Activated CD8-positive, alpha-beta T cell treated with anti-CD3 and anti-CD28 coated beads for 36 hours (primary cell): ENCODE results near the gene CLEC16A. TPM values are rescaled to one million over a fixed set of nuclear protein-coding genes. Genes with fewer than 3 reads are reported as not detected.

Experiments used
- ATAC-seq: fragments of 200-7000 bp; cut with Tn5 transposase; one replicate; pipeline ENCODE4 v1.10.0; 2021; ENCODE audit warnings: mild to moderate bottlenecking, moderate library complexity
- CTCF ChIA-PET: fragments of 350-600 bp; sonication (Branson Sonifier 250); formaldehyde crosslinking; loops from one replicate; lab custom pipeline; 2021; ENCODE audit warnings: antibody characterized with exemption; lab: Charles Lee
- POLR2A ChIA-PET: fragments of 350-600 bp; sonication (Branson Sonifier 250); formaldehyde crosslinking; loops from one replicate; lab custom pipeline; 2021; ENCODE audit warnings: antibody characterized with exemption; lab: Charles Lee
- DNase-seq: peaks from one replicate; pipeline ENCODE4 v3.0.0-alpha.2; 2020
- H3K27ac Mint-ChIP-seq: one replicate; pipeline ENCODE4 v1.8.0; 2021; ENCODE audit warnings: mild to moderate bottlenecking, mixed read lengths
- H3K27me3 Mint-ChIP-seq: one replicate; pipeline ENCODE4 v1.8.0; 2021; ENCODE audit warnings: mixed read lengths
- H3K36me3 Mint-ChIP-seq: one replicate; pipeline ENCODE4 v1.8.0; 2021; ENCODE audit warnings: low read depth, mixed read lengths
- H3K4me1 Mint-ChIP-seq: one replicate; pipeline ENCODE4 v1.8.0; 2021; ENCODE audit warnings: low read depth, mixed read lengths
- H3K4me3 Mint-ChIP-seq: one replicate; pipeline ENCODE4 v1.8.0; 2021; ENCODE audit warnings: mild to moderate bottlenecking, moderate library complexity, mixed read lengths
- H3K9me3 Mint-ChIP-seq: one replicate; pipeline ENCODE4 v1.8.0; 2021; ENCODE audit warnings: mixed read lengths
- intact Hi-C: fragments of 100-400 bp; cut with micrococcal nuclease; formaldehyde crosslinking; loops from one replicate; pipeline ENCODE4 v1.10.0; 2022
- total RNA-seq, 2 experiments: library from RNA; stranded (reverse); gene quantifications; one replicate each; pipeline ENCODE4 v1.2.3, GENCODE V29; 2021
- TF ChIP-seq, protein P1 (sequence below): fragments of 200-600 bp; IDR thresholded peaks from one replicate; pipeline ENCODE4 v1.8.0; 2022; ENCODE audit warnings: antibody characterized with exemption, mild to moderate bottlenecking

CLEC16A gene
- total RNA-seq, 2 experiments from 2014 or later, result 20.4 to 21.7 TPM

DNA sequence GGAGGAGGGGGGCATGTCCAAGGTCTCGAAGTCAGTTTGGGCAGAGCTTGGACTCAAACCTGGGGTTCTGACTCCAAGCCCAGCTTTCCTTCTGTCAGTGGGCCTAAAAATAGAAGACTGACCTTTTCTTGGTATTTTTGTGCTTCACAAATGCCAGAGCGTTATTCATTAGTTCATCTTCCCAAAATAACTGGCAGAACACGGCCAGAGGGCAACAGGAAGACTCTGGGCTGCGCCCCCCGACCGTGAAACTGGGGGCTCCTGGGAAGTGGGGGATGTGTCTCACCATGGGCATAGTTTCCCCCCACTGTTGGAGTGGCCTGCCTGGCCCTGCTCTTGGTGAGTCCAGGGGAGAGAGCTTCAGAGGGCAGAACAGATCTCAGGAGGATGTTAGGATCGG, 217.6 kb downstream of the CLEC16A start:
- ChIA-PET CTCF (interaction anchor here (0.6 to 2.7 kb wide), 11 partner anchors 10 to 265 kb away, joined by 3 to 9 read pairs (median 5); no protein-coding TSS in a partner anchor), POLR2A (interaction anchor here (0.6 to 3.8 kb wide), 7 partner anchors 18 to 94 kb away, joined by 4 to 18 read pairs (median 6); partner anchors contain the start of gene SOCS1)
- intact Hi-C loops, result loop anchor here (2.0 kb wide), 1 partner anchor 63 kb away; no protein-coding TSS in a partner anchor
- H3K4me1 Mint-ChIP-seq, result peaks cover 55% of the 10 kb centered on the region
- no peak overlapping the region for H3K4me3 Mint-ChIP-seq
- peaks cover 10% of the 10 kb centered on the region for H3K36me3 Mint-ChIP-seq
- TF ChIP-seq, protein P1, sequence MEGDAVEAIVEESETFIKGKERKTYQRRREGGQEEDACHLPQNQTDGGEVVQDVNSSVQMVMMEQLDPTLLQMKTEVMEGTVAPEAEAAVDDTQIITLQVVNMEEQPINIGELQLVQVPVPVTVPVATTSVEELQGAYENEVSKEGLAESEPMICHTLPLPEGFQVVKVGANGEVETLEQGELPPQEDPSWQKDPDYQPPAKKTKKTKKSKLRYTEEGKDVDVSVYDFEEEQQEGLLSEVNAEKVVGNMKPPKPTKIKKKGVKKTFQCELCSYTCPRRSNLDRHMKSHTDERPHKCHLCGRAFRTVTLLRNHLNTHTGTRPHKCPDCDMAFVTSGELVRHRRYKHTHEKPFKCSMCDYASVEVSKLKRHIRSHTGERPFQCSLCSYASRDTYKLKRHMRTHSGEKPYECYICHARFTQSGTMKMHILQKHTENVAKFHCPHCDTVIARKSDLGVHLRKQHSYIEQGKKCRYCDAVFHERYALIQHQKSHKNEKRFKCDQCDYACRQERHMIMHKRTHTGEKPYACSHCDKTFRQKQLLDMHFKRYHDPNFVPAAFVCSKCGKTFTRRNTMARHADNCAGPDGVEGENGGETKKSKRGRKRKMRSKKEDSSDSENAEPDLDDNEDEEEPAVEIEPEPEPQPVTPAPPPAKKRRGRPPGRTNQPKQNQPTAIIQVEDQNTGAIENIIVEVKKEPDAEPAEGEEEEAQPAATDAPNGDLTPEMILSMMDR, result no peak
- H3K9me3 Mint-ChIP-seq, result peaks cover 9% of the 10 kb centered on the region
- H3K27me3 Mint-ChIP-seq, result no peaks in the 10 kb centered on the region
- DNase-seq (no peak), ATAC-seq (no peak)
- peak overlapping the region; percentile 86 for H3K27ac Mint-ChIP-seq

DNA sequence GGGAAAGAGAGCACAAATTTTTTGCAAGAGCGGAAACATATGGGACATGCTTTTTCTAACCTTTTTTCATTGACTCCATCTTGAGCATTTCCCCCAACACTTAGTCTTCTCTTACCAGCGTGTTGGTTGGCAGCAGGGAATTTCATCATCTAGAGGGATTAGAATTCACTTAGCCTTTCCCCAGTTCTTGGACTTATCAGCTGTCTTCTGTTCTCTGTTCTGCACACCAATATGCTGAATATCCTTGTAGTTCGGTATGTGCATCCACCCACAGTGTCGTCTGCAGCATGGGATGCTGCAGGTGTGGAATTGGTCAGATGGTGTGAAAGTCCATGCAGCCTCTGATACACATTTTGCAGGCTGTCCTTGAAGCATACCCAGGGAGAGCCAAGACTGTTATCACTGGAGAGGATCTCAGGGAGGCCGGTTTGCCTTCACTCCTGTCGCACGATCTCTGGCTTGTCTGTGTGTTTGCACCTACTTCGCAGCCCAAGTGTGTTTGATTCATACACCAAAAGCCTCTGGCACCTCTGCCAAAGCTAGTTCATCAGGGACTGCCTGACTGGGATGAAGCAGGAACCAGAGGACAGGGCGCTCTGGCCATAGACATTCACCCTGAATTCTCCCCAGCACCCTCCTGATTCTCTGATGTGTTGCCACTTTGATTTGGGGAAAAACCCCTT, 218.4 kb downstream of the CLEC16A start:
- H3K27ac Mint-ChIP-seq, result peak overlapping the region; percentile 86
- TF ChIP-seq, protein P1, result no peak
- CTCF ChIA-PET, result interaction anchor here (1.6 to 2.7 kb wide), 4 partner anchors 24 to 199 kb away, joined by 4 to 9 read pairs (median 8); no protein-coding TSS in a partner anchor
- intact Hi-C loops, result no loop called here
- ATAC-seq, result no peak
- H3K9me3 Mint-ChIP-seq, result peaks cover 9% of the 10 kb centered on the region
- peaks cover 48% of the 10 kb centered on the region for H3K4me1 Mint-ChIP-seq
- POLR2A ChIA-PET, result interaction anchor here (0.9 to 3.8 kb wide), 4 partner anchors 58 to 93 kb away, joined by 3 to 18 read pairs (median 4); no protein-coding TSS in a partner anchor
- H3K27me3 Mint-ChIP-seq, result no peaks in the 10 kb centered on the region
- H3K4me3 Mint-ChIP-seq, result no peak overlapping the region
- no peak for DNase-seq
- peaks cover 14% of the 10 kb centered on the region for H3K36me3 Mint-ChIP-seq

DNA sequence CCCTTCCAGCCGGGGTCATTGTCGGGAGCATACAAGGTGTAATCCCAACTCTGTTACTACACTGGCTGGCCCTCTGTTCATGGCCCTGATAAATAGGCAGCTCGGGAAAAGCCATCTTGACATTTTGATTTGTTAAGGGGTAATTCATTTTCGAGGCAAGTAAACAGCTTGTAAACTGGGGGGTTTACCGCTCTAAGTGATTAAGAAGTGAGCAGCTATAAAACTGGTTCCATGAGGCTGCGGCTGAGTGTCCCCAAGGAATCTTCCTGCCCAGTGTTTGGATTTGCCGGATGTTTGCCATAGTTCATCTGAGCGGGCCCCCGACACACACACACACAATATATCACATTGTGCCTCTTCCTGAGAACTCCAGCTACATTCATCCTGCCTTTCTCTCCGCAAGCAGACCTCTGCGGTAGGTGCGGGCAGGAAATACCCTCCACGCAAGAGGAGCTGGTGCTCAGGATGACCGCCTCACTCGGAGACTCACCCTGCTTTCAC, 219.4 kb downstream of the CLEC16A start:
- POLR2A ChIA-PET, result interaction anchor here (1.1 to 1.3 kb wide), 3 partner anchors 14 to 59 kb away, joined by 3 to 4 read pairs (median 4); no protein-coding TSS in a partner anchor
- CTCF ChIA-PET, result interaction anchor here (1.6 kb wide), 1 partner anchor 25 kb away, joined by 4 read pairs; no protein-coding TSS in a partner anchor
- H3K36me3 Mint-ChIP-seq, result peaks cover 15% of the 10 kb centered on the region
- DNase-seq (no peak), ATAC-seq (no peak)
- H3K9me3 Mint-ChIP-seq, result peaks cover 9% of the 10 kb centered on the region
- TF ChIP-seq, protein P1, result no peak
- H3K27ac Mint-ChIP-seq, result no peak overlapping the region
- no peaks in the 10 kb centered on the region for H3K27me3 Mint-ChIP-seq
- peaks cover 44% of the 10 kb centered on the region for H3K4me1 Mint-ChIP-seq
- H3K4me3 Mint-ChIP-seq, result no peak overlapping the region
- intact Hi-C loops, result no loop called here

DNA sequence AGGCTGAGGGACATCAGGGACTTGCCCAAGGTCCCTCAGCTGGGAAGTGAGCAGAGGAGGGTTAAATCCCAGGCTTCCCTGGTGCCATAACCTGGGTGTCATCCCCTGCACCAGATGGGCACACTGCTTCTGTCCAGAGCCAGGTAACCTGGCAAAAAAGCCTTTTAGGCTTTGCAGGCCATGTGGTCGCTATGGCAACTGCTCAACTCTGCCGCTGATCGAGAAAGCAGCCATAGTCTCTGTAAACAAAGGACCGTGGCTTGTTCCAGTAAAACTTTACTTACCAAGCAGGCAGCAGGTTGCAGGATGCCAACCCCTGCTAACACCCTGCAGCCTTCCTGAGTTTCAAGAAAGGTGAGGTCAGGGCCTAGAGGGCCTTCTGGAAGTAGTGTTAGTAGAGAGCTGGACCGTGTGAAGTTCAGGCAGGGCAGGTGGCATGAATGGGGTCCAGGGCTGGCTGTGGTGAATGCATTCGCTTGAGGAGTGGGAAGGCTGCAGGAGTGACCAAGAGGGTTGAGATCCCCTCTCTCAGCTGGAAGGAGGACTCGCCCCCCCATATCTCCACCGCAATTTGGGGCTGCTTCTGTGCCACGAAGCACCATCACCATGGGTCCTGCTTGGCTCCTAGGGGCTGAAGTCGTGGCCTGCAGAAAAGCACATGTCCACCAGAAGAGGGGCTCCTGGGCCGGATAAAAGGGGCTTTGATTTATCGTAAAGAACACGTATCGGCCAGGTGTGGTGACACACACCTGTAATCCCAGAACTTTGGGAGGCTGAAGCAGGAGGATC, 220.3 kb downstream of the CLEC16A start:
- Mint-ChIP-seq H3K9me3 (peaks cover 9% of the 10 kb centered on the region), H3K4me3 (no peak overlapping the region), H3K4me1 (peaks cover 35% of the 10 kb centered on the region), H3K27ac (peak overlapping the region; percentile 12), H3K27me3 (no peaks in the 10 kb centered on the region), H3K36me3 (peaks cover 19% of the 10 kb centered on the region)
- DNase-seq, result no peak
- intact Hi-C loops, result no loop called here
- ChIA-PET POLR2A (interaction anchor here (1.1 to 1.3 kb wide), 4 partner anchors 12 to 88 kb away, joined by 3 to 4 read pairs (median 4); no protein-coding TSS in a partner anchor), CTCF (interaction anchor here (1.2 kb wide), 1 partner anchor 201 kb away, joined by 5 read pairs; no protein-coding TSS in a partner anchor)
- TF ChIP-seq, protein P1, result no peak
- no peak for ATAC-seq
